HEK293 (cell line): Measurements from ENCODE around the gene DPP9.

Source experiments
- GLI2 ChIP-seq: fragments of 450-650 bp; formaldehyde crosslinking; IDR thresholded peaks from 2 replicates; pipeline ENCODE4; 2017; ENCODE audit warnings: missing biosample characterization, missing genetic modification characterization, low read depth, borderline replicate concordance
- ZNF133 ChIP-seq: fragments of 450-650 bp; formaldehyde crosslinking; IDR thresholded peaks from 2 replicates; pipeline ENCODE4 v1.5.1; 2016; ENCODE audit warnings: missing biosample characterization, missing genetic modification characterization
- TF ChIP-seq, protein P1 (sequence below): fragments of 450-650 bp; formaldehyde crosslinking; IDR thresholded peaks from 2 replicates; pipeline ENCODE4 v1.5.1; 2016; ENCODE audit warnings: missing biosample characterization, missing genetic modification characterization
- TF ChIP-seq, protein P2 (sequence below): fragments of 450-650 bp; formaldehyde crosslinking; IDR thresholded peaks from 2 replicates; pipeline ENCODE4 v1.5.1; 2016; ENCODE audit warnings: missing biosample characterization, missing genetic modification characterization
- TF ChIP-seq, protein P3 (sequence below): fragments of 450-650 bp; formaldehyde crosslinking; IDR thresholded peaks from 2 replicates; pipeline ENCODE4 v1.5.1; 2016; ENCODE audit warnings: missing biosample characterization, missing genetic modification characterization
- TF ChIP-seq, protein P4 (sequence below): fragments of 450-650 bp; formaldehyde crosslinking; IDR thresholded peaks from 2 replicates; pipeline ENCODE4 v1.5.1; 2017; ENCODE audit warnings: missing biosample characterization, missing genetic modification characterization
- TF ChIP-seq, protein P5 (sequence below): fragments of 450-650 bp; formaldehyde crosslinking; IDR thresholded peaks from 2 replicates; pipeline ENCODE4 v1.5.1; 2016; ENCODE audit warnings: missing biosample characterization, missing genetic modification characterization, borderline replicate concordance
- TF ChIP-seq, protein P6 (sequence below): fragments of 450-650 bp; formaldehyde crosslinking; IDR thresholded peaks from 2 replicates; pipeline ENCODE4; 2016; ENCODE audit warnings: missing biosample characterization, missing genetic modification characterization
- TF ChIP-seq, protein P7 (sequence below): fragments of 450-650 bp; formaldehyde crosslinking; IDR thresholded peaks from 2 replicates; pipeline ENCODE4 v1.5.1; 2016; ENCODE audit warnings: missing biosample characterization, missing genetic modification characterization

DNA sequence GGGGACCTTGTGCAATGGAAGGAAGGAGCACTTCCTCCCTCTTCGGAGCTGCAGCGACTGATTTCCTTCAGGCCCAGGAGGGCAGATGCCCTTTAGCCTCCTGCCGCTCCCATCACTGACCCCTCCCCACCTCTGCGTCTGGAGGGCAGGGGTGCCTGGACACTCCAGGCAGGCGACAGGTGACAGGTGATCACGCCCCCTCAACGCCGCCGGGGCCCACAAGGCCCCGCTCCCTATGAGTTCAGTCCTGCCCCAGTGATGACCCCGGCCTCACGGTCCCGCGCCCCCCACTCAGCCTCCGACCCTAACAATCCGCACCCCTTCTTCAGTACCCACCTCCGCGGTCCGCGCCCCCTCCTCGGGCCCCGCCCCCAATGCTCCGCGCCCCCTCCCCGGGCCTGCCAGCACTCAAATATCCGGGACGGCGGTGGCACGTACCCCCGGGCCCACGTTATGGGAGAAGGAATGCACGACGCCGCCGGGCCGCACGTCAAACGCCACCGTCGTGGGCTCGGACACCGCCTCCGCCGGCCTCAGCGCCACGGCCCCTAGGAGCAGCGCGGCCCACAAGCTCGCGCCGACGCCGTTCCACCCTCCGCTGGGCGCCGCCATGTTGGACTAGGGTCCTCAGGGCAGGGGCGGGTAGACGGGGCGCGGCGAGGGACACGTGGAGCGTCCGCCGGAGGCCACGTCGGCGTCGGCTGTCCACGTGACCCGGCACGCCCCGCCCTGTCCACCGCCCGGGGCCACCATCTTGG, 53.7 kb downstream of the DPP9 start, which contains the start of gene MYDGF:
- TF ChIP-seq, protein P1, sequence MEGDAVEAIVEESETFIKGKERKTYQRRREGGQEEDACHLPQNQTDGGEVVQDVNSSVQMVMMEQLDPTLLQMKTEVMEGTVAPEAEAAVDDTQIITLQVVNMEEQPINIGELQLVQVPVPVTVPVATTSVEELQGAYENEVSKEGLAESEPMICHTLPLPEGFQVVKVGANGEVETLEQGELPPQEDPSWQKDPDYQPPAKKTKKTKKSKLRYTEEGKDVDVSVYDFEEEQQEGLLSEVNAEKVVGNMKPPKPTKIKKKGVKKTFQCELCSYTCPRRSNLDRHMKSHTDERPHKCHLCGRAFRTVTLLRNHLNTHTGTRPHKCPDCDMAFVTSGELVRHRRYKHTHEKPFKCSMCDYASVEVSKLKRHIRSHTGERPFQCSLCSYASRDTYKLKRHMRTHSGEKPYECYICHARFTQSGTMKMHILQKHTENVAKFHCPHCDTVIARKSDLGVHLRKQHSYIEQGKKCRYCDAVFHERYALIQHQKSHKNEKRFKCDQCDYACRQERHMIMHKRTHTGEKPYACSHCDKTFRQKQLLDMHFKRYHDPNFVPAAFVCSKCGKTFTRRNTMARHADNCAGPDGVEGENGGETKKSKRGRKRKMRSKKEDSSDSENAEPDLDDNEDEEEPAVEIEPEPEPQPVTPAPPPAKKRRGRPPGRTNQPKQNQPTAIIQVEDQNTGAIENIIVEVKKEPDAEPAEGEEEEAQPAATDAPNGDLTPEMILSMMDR (tag by site-specific recombination): no peak
- TF ChIP-seq, protein P2, sequence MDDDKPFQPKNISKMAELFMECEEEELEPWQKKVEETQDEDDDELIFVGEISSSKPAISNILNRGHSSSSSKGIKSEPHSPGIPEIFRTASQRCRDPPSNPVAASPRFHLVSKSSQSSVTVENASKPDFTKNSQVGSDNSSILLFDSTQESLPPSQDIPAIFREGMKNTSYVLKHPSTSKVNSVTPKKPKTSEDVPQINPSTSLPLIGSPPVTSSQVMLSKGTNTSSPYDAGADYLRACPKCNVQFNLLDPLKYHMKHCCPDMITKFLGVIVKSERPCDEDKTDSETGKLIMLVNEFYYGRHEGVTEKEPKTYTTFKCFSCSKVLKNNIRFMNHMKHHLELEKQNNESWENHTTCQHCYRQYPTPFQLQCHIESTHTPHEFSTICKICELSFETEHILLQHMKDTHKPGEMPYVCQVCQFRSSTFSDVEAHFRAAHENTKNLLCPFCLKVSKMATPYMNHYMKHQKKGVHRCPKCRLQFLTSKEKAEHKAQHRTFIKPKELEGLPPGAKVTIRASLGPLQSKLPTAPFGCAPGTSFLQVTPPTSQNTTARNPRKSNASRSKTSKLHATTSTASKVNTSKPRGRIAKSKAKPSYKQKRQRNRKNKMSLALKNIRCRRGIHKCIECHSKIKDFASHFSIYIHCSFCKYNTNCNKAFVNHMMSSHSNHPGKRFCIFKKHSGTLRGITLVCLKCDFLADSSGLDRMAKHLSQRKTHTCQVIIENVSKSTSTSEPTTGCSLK: no peak
- TF ChIP-seq, protein P3, sequence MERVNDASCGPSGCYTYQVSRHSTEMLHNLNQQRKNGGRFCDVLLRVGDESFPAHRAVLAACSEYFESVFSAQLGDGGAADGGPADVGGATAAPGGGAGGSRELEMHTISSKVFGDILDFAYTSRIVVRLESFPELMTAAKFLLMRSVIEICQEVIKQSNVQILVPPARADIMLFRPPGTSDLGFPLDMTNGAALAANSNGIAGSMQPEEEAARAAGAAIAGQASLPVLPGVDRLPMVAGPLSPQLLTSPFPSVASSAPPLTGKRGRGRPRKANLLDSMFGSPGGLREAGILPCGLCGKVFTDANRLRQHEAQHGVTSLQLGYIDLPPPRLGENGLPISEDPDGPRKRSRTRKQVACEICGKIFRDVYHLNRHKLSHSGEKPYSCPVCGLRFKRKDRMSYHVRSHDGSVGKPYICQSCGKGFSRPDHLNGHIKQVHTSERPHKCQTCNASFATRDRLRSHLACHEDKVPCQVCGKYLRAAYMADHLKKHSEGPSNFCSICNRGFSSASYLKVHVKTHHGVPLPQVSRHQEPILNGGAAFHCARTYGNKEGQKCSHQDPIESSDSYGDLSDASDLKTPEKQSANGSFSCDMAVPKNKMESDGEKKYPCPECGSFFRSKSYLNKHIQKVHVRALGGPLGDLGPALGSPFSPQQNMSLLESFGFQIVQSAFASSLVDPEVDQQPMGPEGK (tag by site-specific recombination): peak; percentile 30; the same call in 1 of the 2 replicates
- TF ChIP-seq, protein P4, sequence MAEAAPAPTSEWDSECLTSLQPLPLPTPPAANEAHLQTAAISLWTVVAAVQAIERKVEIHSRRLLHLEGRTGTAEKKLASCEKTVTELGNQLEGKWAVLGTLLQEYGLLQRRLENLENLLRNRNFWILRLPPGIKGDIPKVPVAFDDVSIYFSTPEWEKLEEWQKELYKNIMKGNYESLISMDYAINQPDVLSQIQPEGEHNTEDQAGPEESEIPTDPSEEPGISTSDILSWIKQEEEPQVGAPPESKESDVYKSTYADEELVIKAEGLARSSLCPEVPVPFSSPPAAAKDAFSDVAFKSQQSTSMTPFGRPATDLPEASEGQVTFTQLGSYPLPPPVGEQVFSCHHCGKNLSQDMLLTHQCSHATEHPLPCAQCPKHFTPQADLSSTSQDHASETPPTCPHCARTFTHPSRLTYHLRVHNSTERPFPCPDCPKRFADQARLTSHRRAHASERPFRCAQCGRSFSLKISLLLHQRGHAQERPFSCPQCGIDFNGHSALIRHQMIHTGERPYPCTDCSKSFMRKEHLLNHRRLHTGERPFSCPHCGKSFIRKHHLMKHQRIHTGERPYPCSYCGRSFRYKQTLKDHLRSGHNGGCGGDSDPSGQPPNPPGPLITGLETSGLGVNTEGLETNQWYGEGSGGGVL (tag by site-specific recombination): peak; percentile 51
- TF ChIP-seq, protein P5, sequence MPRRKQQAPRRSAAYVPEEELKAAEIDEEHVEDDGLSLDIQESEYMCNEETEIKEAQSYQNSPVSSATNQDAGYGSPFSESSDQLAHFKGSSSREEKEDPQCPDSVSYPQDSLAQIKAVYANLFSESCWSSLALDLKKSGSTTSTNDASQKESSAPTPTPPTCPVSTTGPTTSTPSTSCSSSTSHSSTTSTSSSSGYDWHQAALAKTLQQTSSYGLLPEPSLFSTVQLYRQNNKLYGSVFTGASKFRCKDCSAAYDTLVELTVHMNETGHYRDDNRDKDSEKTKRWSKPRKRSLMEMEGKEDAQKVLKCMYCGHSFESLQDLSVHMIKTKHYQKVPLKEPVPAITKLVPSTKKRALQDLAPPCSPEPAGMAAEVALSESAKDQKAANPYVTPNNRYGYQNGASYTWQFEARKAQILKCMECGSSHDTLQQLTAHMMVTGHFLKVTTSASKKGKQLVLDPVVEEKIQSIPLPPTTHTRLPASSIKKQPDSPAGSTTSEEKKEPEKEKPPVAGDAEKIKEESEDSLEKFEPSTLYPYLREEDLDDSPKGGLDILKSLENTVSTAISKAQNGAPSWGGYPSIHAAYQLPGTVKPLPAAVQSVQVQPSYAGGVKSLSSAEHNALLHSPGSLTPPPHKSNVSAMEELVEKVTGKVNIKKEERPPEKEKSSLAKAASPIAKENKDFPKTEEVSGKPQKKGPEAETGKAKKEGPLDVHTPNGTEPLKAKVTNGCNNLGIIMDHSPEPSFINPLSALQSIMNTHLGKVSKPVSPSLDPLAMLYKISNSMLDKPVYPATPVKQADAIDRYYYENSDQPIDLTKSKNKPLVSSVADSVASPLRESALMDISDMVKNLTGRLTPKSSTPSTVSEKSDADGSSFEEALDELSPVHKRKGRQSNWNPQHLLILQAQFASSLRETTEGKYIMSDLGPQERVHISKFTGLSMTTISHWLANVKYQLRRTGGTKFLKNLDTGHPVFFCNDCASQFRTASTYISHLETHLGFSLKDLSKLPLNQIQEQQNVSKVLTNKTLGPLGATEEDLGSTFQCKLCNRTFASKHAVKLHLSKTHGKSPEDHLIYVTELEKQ (tag by site-specific recombination): no peak
- TF ChIP-seq ZNF133 (tag by site-specific recombination): no peak
- no peak for TF ChIP-seq GLI2 (tag by site-specific recombination)
- TF ChIP-seq, protein P6, sequence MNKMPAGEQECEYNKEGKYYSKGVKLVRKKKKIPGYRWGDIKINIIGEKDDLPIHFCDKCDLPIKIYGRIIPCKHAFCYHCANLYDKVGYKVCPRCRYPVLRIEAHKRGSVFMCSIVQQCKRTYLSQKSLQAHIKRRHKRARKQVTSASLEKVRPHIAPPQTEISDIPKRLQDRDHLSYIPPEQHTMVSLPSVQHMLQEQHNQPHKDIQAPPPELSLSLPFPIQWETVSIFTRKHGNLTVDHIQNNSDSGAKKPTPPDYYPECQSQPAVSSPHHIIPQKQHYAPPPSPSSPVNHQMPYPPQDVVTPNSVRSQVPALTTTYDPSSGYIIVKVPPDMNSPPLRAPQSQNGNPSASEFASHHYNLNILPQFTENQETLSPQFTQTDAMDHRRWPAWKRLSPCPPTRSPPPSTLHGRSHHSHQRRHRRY (tag by site-specific recombination): no peak
- TF ChIP-seq, protein P7, sequence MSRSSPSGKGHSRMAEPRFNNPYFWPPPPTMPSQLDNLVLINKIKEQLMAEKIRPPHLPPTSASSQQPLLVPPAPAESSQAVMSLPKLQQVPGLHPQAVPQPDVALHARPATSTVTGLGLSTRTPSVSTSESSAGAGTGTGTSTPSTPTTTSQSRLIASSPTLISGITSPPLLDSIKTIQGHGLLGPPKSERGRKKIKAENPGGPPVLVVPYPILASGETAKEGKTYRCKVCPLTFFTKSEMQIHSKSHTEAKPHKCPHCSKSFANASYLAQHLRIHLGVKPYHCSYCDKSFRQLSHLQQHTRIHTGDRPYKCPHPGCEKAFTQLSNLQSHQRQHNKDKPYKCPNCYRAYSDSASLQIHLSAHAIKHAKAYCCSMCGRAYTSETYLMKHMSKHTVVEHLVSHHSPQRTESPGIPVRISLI (tag by site-specific recombination): no peak
